ENCODE data around the gene DENND1B.
A peak's percentile ranks its signal among the peaks of the same experiment; 100 is the strongest.
"Not testable (repeated sequence)": the region's sequence is repeated elsewhere in the genome, so short reads cannot be mapped to it uniquely, and the experiment has no call there.

Gene DENND1B

GRCh38 chr1:197740992-197741391, 34.3 kb downstream of the DENND1B start:
- no peak for DNase-seq

GRCh38 chr1:197738927-197739326, 36.4 kb downstream of the DENND1B start:
- no peak for DNase-seq

- no peak for DNase-seq
These were observed 37.4 kb downstream of the DENND1B start for GRCh38 chr1:197737916-197738315.

GRCh38 chr1:197736685-197737084, 38.6 kb downstream of the DENND1B start:
- DNase-seq, result peak; percentile 29

GRCh38 chr1:197735461-197735860, 39.8 kb downstream of the DENND1B start:
- DNase-seq, result no peak

- no peak for DNase-seq
These were observed 42.0 kb downstream of the DENND1B start for GRCh38 chr1:197733324-197733723.

- DNase-seq, result no peak
These were observed 43.1 kb downstream of the DENND1B start for GRCh38 chr1:197732187-197732586.

GRCh38 chr1:197731449-197731848, 43.8 kb downstream of the DENND1B start:
- DNase-seq, result no peak

GRCh38 chr1:197725976-197726375, 49.3 kb downstream of the DENND1B start:
- no peak for DNase-seq

GRCh38 chr1:197725044-197725443, 50.2 kb downstream of the DENND1B start:
- no peak for DNase-seq

- DNase-seq, result no peak
These were observed 59.5 kb downstream of the DENND1B start for GRCh38 chr1:197715806-197716205.

- DNase-seq, result no peak
These were observed 68.7 kb downstream of the DENND1B start for GRCh38 chr1:197706601-197707000.

- no peak for DNase-seq
These were observed 69.3 kb downstream of the DENND1B start for GRCh38 chr1:197705941-197706340.

- not testable (repeated sequence) for DNase-seq
These were observed 74.6 kb downstream of the DENND1B start for GRCh38 chr1:197700688-197701087.

GRCh38 chr1:197696372-197696771, 78.9 kb downstream of the DENND1B start:
- DNase-seq, result no peak

GRCh38 chr1:197695961-197696360, 79.3 kb downstream of the DENND1B start:
- no peak for DNase-seq

- DNase-seq, result no peak
These were observed 82.3 kb downstream of the DENND1B start for GRCh38 chr1:197692965-197693364.

- no peak for DNase-seq
These were observed 83.5 kb downstream of the DENND1B start for GRCh38 chr1:197691816-197692215.

GRCh38 chr1:197690074-197690473, 85.2 kb downstream of the DENND1B start:
- DNase-seq, result no peak

- DNase-seq, result no peak
These were observed 87.0 kb downstream of the DENND1B start for GRCh38 chr1:197688233-197688632.

GRCh38 chr1:197686702-197687355, 88.5 kb downstream of the DENND1B start:
- DNase-seq, result no peak

GRCh38 chr1:197686231-197686630, 89.0 kb downstream of the DENND1B start:
- no peak for DNase-seq

- DNase-seq, result no peak
These were observed 89.5 kb downstream of the DENND1B start for GRCh38 chr1:197685785-197686184.

GRCh38 chr1:197683895-197684553, 91.3 kb downstream of the DENND1B start:
- no peak for DNase-seq

GRCh38 chr1:197683280-197683679, 92.0 kb downstream of the DENND1B start:
- DNase-seq, result no peak
